Body of pancreas (tissue), 4 donors: ENCODE results near the gene PBX1.

Experiments
- CTCF ChIP-seq, 7 experiments: fragments of 450-650 bp in 4 of 7; fragments of 200-600 bp in 3 of 7; sonication (generic) in 3 of 7; IDR thresholded peaks; one replicate each; pipeline ENCODE4 v1.5.1; 2016 to 2019; ENCODE audit warnings: antibody characterized with exemption in 7 of 7
- POLR2A ChIP-seq, 3 donors: fragments of 450-650 bp; IDR thresholded peaks; one replicate each; pipeline ENCODE4 v1.6.1; 2016; ENCODE audit warnings: antibody characterized with exemption in 3 of 3, mild to moderate bottlenecking in 2 of 3

DNA sequence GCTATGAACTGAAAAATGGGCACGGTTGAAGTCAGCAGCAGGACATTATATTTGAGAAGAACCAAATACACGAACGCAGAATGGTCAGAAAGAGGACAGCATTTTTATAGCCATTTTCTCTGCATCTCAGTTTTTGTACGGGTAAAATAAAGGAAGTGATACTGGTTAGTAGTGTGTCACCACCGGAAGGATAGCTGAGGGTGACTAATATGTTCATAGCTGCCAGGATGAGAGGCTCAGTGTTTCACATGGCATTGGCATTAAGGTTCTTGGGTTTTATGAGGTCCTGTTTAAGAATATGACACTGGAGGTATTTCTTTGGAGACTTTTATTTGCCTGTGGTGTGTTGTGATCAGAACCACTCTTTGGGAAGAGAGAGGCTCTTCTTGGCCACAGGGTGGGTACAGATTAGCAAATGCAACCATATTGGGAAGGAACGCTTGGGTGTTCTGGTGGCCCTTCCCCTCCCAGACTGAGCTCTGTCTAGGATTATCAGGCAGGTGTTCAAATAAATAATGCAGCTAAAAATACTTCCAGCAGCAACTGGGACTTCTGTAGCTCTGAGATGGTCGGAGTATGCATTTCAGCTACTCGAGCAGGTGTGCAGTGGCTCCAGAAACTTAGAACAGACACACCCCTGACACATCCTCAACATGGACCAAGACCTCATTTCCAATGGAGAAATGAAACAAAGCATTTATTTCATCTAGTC lies 158.2 kb downstream of the PBX1 start:
- TF ChIP-seq POLR2A (IDR thresholded peaks at IDR 0.05) (no peak), CTCF (IDR thresholded peaks at IDR 0.05) (no peak)
